HepG2 (cell line): ENCODE results near the gene VILL. TPM values are rescaled to one million over a fixed set of nuclear protein-coding genes. Genes with fewer than 3 reads are reported as not detected.

Experiments
- ATF1 ChIP-seq: IDR thresholded peaks from 2 replicates; pipeline ENCODE4 v1.6.1; 2016; ENCODE audit warnings: mild to moderate bottlenecking, control low read depth
- CBX2 ChIP-seq, 2 experiments: fragments of 200-600 bp in 1 of 2; sonication (generic); formaldehyde crosslinking in 1 of 2; IDR thresholded peaks; 2 replicates each; pipeline versions ENCODE4 v1.7.0 to v1.8.1; 2018 to 2022; ENCODE audit warnings: low read depth in 2 of 2, low read length in 1 of 2, mild to moderate bottlenecking in 1 of 2, missing genetic modification reagents in 1 of 2
- HNF4G ChIP-seq, 2 experiments: sonication (generic) in 1 of 2; formaldehyde crosslinking in 1 of 2; IDR thresholded peaks; 2 replicates each; pipeline versions ENCODE4 v1.4.0 to v1.6.1; 2011 to 2020; ENCODE audit warnings: borderline replicate concordance in 2 of 2, low read depth in 2 of 2, mild to moderate bottlenecking in 2 of 2, low read length in 1 of 2, missing genetic modification reagents in 1 of 2, moderate library complexity in 1 of 2
- SRSF9 ChIP-seq: fragments of 200-400 bp; formaldehyde crosslinking; IDR thresholded peaks from 2 replicates; pipeline ENCODE4 v1.6.1; 2018; ENCODE audit warnings: borderline replicate concordance, mild to moderate bottlenecking, low read depth, low read length; ENCODE audit not compliant: insufficient read depth, poor library complexity, severe bottlenecking
- TOPORS ChIP-seq: sonication (generic); formaldehyde crosslinking; IDR thresholded peaks from 2 replicates; pipeline ENCODE4 v1.8.0; 2023; ENCODE audit warnings: mild to moderate bottlenecking, missing genetic modification reagents
- ZNF10 ChIP-seq: sonication (generic); formaldehyde crosslinking; IDR thresholded peaks from 2 replicates; pipeline ENCODE4 v1.4.0; 2020; ENCODE audit warnings: mild to moderate bottlenecking, low read depth, missing genetic modification reagents, borderline replicate concordance
- ZNF577 ChIP-seq: sonication (generic); formaldehyde crosslinking; IDR thresholded peaks from 2 replicates; pipeline ENCODE4 v1.4.0; 2020; ENCODE audit warnings: mild to moderate bottlenecking, low read depth, missing genetic modification reagents, borderline replicate concordance
- ZNF674 ChIP-seq: sonication (generic); formaldehyde crosslinking; IDR thresholded peaks from 2 replicates; pipeline ENCODE4 v1.5.0; 2020; ENCODE audit warnings: low read depth, mild to moderate bottlenecking, missing genetic modification reagents
- ZNF75D ChIP-seq: sonication (generic); formaldehyde crosslinking; IDR thresholded peaks from 2 replicates; pipeline ENCODE4 v1.8.1; 2023; ENCODE audit warnings: missing genetic modification reagents, mild to moderate bottlenecking, borderline replicate concordance
- polyA plus RNA-seq, 8 experiments: library from polyadenylated mRNA; depleted of rRNA in 3 of 8; stranded (reverse) in 7 of 8; unstranded in 1 of 8; fragments of >200 nt; fragmentation: Illumina TruSeq in 4 of 8; extraction: Trizol in 4 of 8; gene quantifications; 2 replicates each; pipeline versions ENCODE4 v1.2.1 to v1.2.3, GENCODE V29; 2011 to 2016; ENCODE audit warnings: low read depth in 4 of 8, missing spikeins in 1 of 8, mixed read lengths in 1 of 8; ENCODE audit not compliant: insufficient read depth in 1 of 8
- total RNA-seq, 5 experiments: library from RNA; depleted of rRNA; stranded (reverse); fragments of >200 nt; fragmentation: Illumina TruSeq; extraction: Trizol; gene quantifications; 2 replicates each; pipeline ENCODE4 v1.2.3, GENCODE V29; 2016; ENCODE audit warnings: low read depth in 1 of 5
- TF ChIP-seq, protein P1 (sequence below): sonication (generic); formaldehyde crosslinking; conservative IDR thresholded peaks from 2 replicates; pipeline ENCODE4 v1.4.0; 2020; ENCODE audit warnings: mild to moderate bottlenecking, missing genetic modification reagents, moderate library complexity
- TF ChIP-seq, protein P2 (sequence below): sonication (generic); formaldehyde crosslinking; IDR thresholded peaks from 2 replicates; pipeline ENCODE4 v1.4.0; 2020; ENCODE audit warnings: missing genetic modification reagents
- TF ChIP-seq, protein P3 (sequence below): sonication (generic); formaldehyde crosslinking; IDR thresholded peaks from 2 replicates; pipeline ENCODE4 v1.9.0; 2021; ENCODE audit warnings: missing genetic modification reagents, mild to moderate bottlenecking, borderline replicate concordance

Gene VILL
- total and polyA plus RNA-seq, 2 of the 13 experiments (the other 11 are each of a cell fraction or from before 2014, with no cell fraction given), result 3.2 to 5.3 TPM

DNA sequence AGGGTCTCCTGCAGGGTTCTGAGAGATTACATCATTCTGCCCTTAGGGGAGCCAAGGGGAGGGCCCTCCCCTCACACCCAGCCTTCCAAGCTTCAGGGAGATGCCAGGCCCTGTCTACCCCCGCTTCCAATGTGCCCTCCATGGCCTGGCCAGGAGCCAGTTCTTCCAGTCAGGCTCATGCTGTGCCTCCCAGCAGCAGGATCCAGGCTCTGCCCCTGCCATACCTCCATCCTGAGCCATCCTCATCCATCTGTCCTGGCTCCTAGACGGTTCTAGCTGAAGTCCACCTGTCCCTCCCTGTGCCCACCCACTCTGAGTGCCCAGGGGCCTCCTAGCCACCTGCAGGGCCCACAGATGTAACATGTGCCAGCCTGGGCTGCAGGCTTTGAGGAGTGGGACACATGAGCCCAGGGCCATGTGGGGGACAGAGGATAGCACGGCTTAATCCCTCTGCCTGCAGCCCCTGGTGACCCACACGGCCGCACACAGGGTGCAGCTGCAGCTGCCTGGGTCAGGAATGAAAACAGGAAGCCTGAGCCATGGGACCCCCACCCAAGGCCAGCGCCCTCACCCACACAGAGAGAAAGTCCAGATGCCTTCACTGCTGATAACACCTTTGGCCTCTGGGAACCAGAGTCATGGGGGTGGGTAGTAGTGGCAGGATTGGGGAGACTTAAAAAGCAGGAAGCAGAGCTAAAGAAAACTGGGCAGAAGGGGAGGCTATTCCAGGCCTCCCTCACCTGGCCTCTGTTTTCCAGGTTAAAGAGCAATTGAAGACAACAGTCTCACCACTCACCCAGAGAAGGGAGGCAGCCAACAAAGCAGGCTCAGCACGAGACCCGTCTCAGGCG is 27.1 kb downstream of the VILL start (continued):
- no peak for TF ChIP-seq ZNF75D (CRISPR knock-in tag)
- TF ChIP-seq, protein P1, sequence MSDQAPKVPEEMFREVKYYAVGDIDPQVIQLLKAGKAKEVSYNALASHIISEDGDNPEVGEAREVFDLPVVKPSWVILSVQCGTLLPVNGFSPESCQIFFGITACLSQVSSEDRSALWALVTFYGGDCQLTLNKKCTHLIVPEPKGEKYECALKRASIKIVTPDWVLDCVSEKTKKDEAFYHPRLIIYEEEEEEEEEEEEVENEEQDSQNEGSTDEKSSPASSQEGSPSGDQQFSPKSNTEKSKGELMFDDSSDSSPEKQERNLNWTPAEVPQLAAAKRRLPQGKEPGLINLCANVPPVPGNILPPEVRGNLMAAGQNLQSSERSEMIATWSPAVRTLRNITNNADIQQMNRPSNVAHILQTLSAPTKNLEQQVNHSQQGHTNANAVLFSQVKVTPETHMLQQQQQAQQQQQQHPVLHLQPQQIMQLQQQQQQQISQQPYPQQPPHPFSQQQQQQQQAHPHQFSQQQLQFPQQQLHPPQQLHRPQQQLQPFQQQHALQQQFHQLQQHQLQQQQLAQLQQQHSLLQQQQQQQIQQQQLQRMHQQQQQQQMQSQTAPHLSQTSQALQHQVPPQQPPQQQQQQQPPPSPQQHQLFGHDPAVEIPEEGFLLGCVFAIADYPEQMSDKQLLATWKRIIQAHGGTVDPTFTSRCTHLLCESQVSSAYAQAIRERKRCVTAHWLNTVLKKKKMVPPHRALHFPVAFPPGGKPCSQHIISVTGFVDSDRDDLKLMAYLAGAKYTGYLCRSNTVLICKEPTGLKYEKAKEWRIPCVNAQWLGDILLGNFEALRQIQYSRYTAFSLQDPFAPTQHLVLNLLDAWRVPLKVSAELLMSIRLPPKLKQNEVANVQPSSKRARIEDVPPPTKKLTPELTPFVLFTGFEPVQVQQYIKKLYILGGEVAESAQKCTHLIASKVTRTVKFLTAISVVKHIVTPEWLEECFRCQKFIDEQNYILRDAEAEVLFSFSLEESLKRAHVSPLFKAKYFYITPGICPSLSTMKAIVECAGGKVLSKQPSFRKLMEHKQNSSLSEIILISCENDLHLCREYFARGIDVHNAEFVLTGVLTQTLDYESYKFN (CRISPR knock-in tag), result 0 out of 2 replicates have a peak, but pooled peaks have one; percentile 36
- no peak for TF ChIP-seq ZNF577
- no peak for TF ChIP-seq TOPORS (CRISPR knock-in tag)
- TF ChIP-seq CBX2 (IDR thresholded peaks at IDR 0.05; ENCODE audit: low read depth, low read length), result no peak
- TF ChIP-seq CBX2 (CRISPR knock-in tag; IDR thresholded peaks at IDR 0.05; ENCODE audit: low read depth), result no peak
- TF ChIP-seq, protein P2, sequence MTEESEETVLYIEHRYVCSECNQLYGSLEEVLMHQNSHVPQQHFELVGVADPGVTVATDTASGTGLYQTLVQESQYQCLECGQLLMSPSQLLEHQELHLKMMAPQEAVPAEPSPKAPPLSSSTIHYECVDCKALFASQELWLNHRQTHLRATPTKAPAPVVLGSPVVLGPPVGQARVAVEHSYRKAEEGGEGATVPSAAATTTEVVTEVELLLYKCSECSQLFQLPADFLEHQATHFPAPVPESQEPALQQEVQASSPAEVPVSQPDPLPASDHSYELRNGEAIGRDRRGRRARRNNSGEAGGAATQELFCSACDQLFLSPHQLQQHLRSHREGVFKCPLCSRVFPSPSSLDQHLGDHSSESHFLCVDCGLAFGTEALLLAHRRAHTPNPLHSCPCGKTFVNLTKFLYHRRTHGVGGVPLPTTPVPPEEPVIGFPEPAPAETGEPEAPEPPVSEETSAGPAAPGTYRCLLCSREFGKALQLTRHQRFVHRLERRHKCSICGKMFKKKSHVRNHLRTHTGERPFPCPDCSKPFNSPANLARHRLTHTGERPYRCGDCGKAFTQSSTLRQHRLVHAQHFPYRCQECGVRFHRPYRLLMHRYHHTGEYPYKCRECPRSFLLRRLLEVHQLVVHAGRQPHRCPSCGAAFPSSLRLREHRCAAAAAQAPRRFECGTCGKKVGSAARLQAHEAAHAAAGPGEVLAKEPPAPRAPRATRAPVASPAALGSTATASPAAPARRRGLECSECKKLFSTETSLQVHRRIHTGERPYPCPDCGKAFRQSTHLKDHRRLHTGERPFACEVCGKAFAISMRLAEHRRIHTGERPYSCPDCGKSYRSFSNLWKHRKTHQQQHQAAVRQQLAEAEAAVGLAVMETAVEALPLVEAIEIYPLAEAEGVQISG, result no peak
- no peak for TF ChIP-seq HNF4G (IDR thresholded peaks at IDR 0.05; ENCODE audit: borderline replicate concordance, low read depth, low read length)
- no peak for TF ChIP-seq HNF4G (CRISPR knock-in tag; IDR thresholded peaks at IDR 0.05; ENCODE audit: borderline replicate concordance, low read depth)
- no peak for TF ChIP-seq ZNF10 (CRISPR knock-in tag)
- TF ChIP-seq SRSF9, result no peak
- TF ChIP-seq ATF1 (CRISPR knock-in tag), result no peak
- TF ChIP-seq, protein P3, sequence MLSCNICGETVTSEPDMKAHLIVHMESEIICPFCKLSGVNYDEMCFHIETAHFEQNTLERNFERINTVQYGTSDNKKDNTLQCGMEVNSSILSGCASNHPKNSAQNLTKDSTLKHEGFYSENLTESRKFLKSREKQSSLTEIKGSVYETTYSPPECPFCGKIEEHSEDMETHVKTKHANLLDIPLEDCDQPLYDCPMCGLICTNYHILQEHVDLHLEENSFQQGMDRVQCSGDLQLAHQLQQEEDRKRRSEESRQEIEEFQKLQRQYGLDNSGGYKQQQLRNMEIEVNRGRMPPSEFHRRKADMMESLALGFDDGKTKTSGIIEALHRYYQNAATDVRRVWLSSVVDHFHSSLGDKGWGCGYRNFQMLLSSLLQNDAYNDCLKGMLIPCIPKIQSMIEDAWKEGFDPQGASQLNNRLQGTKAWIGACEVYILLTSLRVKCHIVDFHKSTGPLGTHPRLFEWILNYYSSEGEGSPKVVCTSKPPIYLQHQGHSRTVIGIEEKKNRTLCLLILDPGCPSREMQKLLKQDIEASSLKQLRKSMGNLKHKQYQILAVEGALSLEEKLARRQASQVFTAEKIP (CRISPR knock-in tag), result no peak
- TF ChIP-seq ZNF674 (CRISPR knock-in tag), result no peak
